HG03175 (cell line): Measurements from ENCODE around the gene PNMA8B.
"Not testable (repeated sequence)": the region's sequence is repeated elsewhere in the genome, so short reads cannot be mapped to it uniquely, and the experiment has no call there.

Source experiments
- ATAC-seq: cut with Tn5 transposase; IDR thresholded peaks from one replicate; pipeline ENCODE4 v1.9.1; 2021; ENCODE audit warnings: mild to moderate bottlenecking, moderate library complexity; ENCODE audit not compliant: unreplicated experiment

Gene PNMA8B, protein sequence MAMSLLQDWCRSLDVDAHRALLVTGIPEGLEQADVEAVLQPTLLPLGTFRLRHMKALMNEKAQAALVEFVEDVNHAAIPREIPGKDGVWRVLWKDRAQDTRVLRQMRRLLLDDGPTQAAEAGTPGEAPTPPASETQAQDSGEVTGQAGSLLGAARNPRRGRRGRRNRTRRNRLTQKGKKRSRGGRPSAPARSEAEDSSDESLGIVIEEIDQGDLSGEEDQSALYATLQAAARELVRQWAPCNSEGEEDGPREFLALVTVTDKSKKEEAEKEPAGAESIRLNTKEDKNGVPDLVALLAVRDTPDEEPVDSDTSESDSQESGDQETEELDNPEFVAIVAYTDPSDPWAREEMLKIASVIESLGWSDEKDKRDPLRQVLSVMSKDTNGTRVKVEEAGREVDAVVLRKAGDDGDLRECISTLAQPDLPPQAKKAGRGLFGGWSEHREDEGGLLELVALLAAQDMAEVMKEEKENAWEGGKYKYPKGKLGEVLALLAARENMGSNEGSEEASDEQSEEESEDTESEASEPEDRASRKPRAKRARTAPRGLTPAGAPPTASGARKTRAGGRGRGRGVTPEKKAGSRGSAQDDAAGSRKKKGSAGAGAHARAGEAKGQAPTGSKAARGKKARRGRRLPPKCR

GRCh38 chr19:46495786-46496099, at the start of gene PNMA8B:
Gene PNMA8B (minus strand): TSS chr19:46495867. CDS start chr19:46495465, 402 bp downstream.
- ATAC-seq, result no peak

DNA sequence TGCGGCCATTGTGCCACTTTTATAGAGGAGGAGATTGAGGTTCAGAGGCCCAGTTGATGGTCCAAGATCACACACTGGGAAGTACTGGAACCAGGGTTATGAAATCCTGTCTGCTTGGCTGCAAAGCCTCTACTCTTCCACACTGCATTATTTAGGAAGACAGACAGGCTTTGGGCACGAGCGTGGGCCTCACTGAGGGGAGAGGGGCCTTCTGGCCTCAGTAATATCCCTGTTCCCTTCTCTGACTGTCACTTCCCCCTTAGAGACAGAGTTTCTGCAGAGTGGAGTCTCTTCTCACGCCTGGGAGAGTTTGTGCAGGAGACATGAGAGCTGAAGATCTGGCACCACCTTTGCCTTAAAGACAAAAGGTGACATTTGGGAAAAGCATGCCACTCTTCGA, 49.0 kb upstream of the PNMA8B start:
- ATAC-seq, result no peak

DNA sequence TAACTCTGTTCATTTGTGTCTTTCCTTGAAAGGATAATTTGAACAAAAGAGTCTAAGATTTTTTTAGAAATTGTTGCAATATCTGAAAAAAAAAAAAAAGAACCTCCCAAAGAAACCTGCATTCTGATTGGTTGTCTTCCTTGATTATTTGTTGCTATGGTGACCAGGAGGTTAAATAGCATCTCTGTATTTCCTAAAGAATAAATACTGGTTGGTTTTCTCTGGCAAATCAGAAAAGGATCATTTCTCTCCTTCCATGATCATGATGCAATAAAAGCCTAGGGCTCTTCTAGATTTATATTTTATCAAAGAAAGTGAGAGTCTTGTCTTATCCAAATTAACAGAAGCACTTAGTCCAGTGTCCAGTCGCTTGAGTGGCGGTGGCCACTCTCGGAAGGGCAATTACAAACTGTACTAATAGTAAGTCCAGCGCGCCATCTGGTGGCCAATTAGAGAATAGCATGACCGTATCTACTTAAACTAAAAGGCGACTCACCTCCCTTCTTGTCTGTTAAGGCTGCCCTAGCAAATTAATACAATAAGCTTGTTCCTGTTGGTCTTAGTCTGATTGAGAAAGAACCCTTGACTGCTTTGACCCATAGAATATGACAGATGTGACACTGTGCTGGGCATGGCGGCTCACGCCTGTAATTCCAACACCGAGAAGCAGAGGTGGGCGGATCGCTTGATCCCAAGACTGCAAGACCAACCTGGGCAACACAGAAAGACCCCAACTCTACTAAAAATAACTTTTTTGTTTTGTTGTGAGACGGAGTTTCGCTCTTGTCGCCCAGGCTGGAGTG, 47.0 kb upstream of the PNMA8B start:
- no peak for ATAC-seq

DNA sequence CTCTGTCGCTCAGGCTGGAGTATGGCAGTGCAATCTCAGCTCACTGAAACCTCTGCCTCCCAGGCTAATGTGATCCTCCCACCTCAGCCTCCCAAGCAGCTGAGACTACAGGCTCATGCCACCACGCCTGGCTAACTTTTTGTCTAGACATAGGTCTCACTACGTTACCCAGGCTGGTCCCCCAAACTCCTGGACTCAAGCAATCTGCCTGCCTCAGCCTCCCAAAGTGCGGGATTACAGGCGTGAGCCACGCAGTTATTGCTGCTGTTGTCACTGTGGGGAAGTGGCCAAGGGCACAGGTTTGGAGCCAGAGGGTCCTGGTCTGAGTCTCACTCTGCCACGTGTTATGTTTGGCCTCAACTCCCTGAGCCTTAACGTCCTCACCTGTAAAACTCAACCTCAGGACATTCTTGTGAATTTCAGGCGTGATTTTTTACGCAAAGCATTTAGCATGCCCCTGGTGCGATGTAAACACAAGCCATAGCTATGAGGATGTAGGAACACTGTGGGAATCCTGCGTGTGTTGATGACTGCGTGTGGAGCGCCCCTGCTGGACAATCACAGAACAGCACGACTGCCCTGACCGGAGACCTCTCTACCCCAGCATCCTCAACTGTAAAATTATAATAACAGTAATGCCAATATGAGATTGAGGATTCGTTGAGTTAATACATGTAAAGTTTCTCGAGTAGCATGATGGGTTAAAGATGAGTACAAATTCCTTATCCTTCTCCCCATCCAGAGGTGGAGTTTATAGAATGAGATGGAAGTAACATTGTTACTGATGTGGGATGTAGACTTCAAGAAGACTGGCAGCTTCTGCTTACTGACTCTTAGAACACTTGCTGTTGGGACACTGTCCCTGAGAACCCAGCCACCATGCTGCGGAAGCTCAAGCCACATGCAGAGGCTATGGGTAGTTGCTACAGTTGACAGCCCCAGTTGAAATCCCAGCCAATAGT, 41.8 kb upstream of the PNMA8B start:
- ATAC-seq, result no peak

- no peak for ATAC-seq
Observed at GRCh38 chr19:46536391-46536790, 40.7 kb upstream of the PNMA8B start.

DNA sequence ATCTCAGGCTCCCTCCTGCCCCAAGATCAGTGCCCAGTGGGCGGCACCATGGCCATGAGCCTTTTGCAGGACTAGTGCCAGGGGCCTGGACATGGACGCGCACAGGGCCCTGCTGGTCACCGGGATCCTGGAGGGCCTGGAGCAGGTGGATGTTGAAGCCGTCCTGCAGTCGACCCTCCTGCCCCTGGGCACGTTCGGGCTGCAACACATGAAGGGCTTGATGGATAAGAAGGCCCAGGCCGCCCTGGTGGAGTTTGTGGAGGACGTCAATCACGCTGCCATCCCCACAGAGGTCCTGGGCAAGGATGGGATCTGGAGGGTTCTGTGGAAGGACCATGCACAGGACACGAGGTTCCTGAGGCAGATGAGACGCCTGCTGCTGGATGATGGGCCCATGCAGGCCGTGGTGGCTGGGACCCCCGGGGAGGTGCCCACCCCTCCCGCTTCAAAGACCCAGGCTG, 38.0 kb upstream of the PNMA8B start:
- no peak for ATAC-seq

GRCh38 chr19:46533078-46533620, 37.5 kb upstream of the PNMA8B start:
- no peak for ATAC-seq

- ATAC-seq, result no peak
Observed at GRCh38 chr19:46530636-46531035, 35.0 kb upstream of the PNMA8B start.

GRCh38 chr19:46529622-46530451, 34.2 kb upstream of the PNMA8B start:
- ATAC-seq, result no peak

DNA sequence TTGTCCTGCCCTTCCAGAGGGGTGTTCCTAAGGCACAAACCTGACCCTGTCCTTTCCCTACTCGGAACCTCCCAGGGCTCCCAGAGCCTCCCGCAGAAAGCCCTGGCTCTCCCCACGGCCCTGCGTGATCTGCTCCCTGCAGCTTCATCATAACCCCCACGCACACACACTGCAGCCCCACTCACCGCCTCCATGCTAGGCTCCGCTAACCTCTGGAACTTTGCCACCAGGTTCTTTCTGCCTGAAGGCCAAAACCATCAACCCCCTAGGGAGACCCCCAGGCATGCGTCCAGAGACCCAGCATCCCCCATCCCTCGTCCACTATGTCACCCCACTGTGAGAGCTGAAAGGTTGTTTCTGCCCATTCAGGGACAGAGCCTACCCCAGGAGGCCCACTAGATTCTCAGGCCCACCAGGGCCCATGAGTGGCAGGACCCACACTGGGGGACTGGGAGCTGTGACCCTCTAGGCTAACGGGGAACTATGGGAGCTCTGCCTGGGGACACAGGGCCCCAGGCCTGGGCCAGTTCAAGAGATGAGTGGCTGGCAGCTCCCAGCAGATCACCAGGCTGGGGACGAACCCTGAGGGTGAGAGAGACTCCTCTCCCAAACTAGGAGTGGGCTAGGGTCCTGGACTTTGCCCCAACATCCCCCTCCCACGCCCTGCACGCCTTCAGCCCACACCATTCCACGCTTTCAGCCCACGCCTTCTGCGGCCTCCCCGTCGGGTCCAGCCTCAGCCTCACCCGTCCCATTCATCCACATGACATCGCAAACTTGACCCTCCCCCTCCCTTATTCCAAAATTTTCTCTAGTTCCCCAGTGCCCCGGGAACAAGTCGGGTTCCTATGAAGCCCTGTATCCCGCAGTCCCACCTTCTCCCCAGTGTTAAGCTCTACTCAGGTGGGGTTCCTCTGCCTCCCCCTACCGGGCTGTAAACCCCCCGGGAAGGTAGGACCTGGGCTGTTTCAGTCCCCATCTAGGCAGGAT, 33.2 kb upstream of the PNMA8B start:
- no peak for ATAC-seq

GRCh38 chr19:46526801-46527200, 31.1 kb upstream of the PNMA8B start:
- not testable (repeated sequence) for ATAC-seq

GRCh38 chr19:46524308-46524707, 28.6 kb upstream of the PNMA8B start:
- no peak for ATAC-seq

DNA sequence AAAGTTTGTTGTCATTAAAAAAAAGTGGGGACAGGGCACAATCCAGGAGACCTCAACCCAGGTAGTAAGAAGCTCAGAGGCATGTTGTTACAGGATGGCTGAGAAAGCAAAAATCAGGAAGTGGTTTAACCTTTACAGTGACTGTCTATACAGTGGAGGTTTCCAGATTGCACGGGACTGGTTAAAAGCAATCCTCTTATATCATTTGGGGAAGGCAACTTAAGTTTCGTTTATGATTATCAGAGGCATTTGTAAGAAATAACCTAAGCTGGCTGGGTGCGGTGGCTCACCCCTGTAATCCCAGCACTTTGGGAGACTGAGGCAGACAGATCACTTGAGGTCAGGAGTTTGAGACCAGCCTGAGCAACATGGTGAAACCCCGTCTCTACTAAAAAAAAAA, 27.3 kb upstream of the PNMA8B start:
- ATAC-seq, result not testable (repeated sequence)

- ATAC-seq, result no peak
Observed at GRCh38 chr19:46521241-46521868, 25.7 kb upstream of the PNMA8B start.

DNA sequence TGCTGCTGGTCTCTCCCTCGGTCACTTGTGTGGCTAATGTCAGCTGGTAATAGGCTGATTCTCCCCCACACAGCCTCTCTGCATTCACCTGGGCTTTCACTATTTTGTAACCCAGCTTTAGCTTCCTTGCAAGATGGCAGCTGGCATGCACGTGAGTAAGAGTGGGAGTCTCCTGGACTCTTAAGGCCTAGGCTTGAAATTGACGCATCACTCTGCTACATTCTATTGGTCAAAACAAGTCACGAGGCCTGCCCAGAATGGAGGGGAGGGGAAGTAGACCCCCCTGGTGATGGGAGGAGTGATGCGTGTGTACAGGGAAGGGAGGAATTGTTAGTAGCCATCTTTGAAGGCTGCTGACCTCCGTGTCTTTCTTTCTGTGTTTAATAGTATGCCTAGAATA, 24.9 kb upstream of the PNMA8B start:
- no peak for ATAC-seq

- no peak for ATAC-seq
Observed at GRCh38 chr19:46517471-46517870, 21.8 kb upstream of the PNMA8B start.

DNA sequence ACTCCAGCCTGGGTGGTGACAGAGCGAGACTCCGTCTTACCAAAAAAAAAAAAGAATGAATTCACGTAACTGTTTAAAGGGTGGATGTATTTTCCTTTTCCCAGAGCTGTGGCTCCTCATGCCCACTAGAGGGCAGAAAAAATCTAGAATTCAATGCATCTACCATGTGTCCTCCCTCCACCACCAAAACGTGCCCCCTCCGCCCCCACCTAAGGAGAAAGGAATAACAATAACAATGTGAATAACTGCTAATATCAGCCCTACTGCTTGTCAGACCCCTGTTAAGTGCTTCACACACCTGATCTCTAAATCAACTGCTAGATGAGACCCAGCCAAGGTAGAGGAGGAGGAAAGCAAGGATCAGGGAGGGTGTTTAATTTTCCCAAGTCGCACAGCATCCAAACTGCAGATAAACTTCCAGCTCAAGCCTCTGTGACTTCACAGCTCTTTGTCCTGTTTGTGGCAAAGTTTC, 20.2 kb upstream of the PNMA8B start:
- ATAC-seq, result no peak

GRCh38 chr19:46515290-46515609, 19.6 kb upstream of the PNMA8B start:
- ATAC-seq, result no peak
